ENCODE measurements around the gene DISC1.

DISC1 gene

GRCh38 chr1:231871471-231871870, 244.9 kb downstream of the DISC1 start:
- no peak for TF ChIP-seq CTCF (IDR thresholded peaks at IDR 0.05; ENCODE audit: low read length, missing control alignments)
- no peak overlapping the region for H3K4me3 ChIP-seq (replicated peaks; ENCODE audit: low read depth, low read length)
- no peak for DNase-seq (ENCODE audit: low read depth)

GRCh38 chr1:231871878-231872277, 245.3 kb downstream of the DISC1 start:
- no peak for TF ChIP-seq CTCF (IDR thresholded peaks at IDR 0.05; ENCODE audit: low read length, missing control alignments)
- no peak for DNase-seq (ENCODE audit: low read depth)
- H3K4me3 ChIP-seq (replicated peaks; ENCODE audit: low read depth, low read length): no peak overlapping the region

- no peak overlapping the region for H3K4me3 ChIP-seq (replicated peaks; ENCODE audit: low read depth, low read length)
- peak; percentile 77 for DNase-seq (ENCODE audit: low read depth)
- TF ChIP-seq CTCF (IDR thresholded peaks at IDR 0.05; ENCODE audit: low read length, missing control alignments): no peak
Measured at GRCh38 chr1:231872461-231872910, 245.9 kb downstream of the DISC1 start.

- DNase-seq (ENCODE audit: low read depth): no peak
- no peak overlapping the region for H3K4me3 ChIP-seq (replicated peaks; ENCODE audit: low read depth, low read length)
- no peak for TF ChIP-seq CTCF (IDR thresholded peaks at IDR 0.05; ENCODE audit: low read length, missing control alignments)
Measured at GRCh38 chr1:231878737-231879136, 252.1 kb downstream of the DISC1 start.

GRCh38 chr1:231879296-231879695, 252.7 kb downstream of the DISC1 start:
- no peak for DNase-seq (ENCODE audit: low read depth)
- no peak for TF ChIP-seq CTCF (IDR thresholded peaks at IDR 0.05; ENCODE audit: low read length, missing control alignments)
- H3K4me3 ChIP-seq (replicated peaks; ENCODE audit: low read depth, low read length): no peak overlapping the region

GRCh38 chr1:231882333-231882732, 255.7 kb downstream of the DISC1 start:
- no peak overlapping the region for H3K4me3 ChIP-seq (replicated peaks; ENCODE audit: low read depth, low read length)
- no peak for DNase-seq (ENCODE audit: low read depth)
- no peak for TF ChIP-seq CTCF (IDR thresholded peaks at IDR 0.05; ENCODE audit: low read length, missing control alignments)

- no peak overlapping the region for H3K4me3 ChIP-seq (replicated peaks; ENCODE audit: low read depth, low read length)
- DNase-seq (ENCODE audit: low read depth): no peak
- no peak for TF ChIP-seq CTCF (IDR thresholded peaks at IDR 0.05; ENCODE audit: low read length, missing control alignments)
Measured at GRCh38 chr1:231882790-231883189, 256.2 kb downstream of the DISC1 start.
